Hindlimb muscle (tissue), 1 donor: ENCODE measurements around the gene KCNMB2. TPM values are rescaled to one million over a fixed set of nuclear protein-coding genes. Genes with fewer than 3 reads are reported as not detected.

Experiments used
- DNase-seq: peaks from one replicate; pipeline ENCODE4 v3.0.0-alpha.2; 2013
- polyA plus RNA-seq: library from polyadenylated mRNA; unstranded; fragments of 120-200 nt; gene quantifications from one replicate; pipeline ENCODE4 v1.2.1, GENCODE V29; 2013; ENCODE audit not compliant: insufficient read length

The KCNMB2 gene
- polyA plus RNA-seq, 1 donor, result 9.0 TPM

DNA sequence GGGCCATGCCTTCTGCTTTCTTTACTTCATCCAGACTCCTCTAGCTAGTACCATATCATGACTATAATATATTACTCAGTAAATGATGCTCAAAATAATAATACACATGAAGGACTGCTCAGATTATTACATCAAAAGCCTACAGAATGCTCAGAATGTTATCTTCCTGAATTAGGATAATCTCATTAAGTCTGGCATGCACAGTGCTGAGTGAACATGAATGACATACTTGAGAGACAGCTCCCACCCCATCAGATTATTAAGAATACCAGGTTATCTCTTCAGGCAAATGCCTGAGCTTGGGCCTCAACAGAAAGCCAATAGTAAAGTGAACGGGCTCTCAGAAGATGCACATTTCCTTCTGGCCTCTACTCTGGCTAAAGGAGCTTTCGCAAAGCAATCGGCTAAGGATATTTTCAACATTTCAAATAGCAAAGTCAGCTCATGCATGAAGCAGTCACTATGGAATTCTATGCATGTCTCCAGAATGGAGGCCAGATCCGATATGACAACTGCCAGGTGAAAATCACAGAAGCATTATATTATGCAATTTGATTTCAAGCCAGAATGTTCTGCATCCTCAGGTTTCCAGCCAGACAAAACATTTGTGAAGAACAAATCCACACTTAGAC is 122.6 kb downstream of the KCNMB2 start:
- DNase-seq, result no peak

DNA sequence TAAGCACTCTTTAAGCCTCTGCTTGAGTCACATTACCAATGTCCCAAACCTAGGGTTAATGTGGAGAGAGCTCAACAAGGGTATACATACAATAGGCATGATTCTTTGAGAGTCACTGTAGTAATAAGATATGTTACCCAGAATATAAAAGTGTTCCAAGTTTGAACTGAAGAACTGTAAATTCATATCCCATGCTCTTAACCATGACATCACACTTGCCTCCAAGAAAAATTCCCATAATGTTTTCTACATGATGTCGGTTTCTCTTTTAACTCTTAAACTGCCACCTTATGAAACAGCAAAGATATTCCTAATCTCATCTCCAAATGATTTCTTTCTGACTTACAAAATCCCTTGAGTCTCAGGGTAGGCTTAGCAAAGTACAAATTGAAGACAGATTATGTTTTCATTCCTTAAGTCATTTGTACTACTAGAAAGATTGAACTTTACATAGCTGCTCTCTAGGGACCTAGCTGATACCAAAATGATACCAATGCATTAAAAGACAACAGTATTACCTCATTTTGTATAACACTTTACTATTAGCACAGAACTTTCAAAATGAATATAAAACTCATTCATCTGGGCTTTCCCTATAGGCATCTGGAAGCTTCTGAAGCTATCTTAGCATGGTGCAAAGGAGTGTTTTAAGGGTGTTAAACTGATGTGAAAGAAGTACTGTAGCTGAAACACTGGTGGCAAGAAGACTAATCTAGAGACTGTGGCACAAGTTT is 127.1 kb downstream of the KCNMB2 start:
- DNase-seq, result no peak

DNA sequence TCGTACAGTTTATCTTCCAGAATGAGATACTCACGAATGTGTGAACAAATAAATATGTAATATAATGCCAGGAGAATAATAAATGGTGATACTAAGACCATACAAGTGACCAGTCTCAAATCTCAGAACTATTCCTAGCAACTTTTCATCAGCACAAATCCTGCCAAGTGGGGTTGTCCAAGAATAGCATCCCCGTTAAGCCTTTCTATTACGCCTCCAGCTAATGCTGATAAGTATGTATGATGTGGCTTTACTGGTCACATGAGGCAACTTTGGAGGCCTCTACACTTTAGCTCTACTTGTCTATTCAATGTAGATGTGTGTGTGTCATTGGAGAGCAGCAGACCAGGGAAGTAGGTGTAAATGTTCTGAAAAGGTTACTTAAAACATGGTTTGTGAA is 129.5 kb downstream of the KCNMB2 start:
- DNase-seq, result no peak

DNA sequence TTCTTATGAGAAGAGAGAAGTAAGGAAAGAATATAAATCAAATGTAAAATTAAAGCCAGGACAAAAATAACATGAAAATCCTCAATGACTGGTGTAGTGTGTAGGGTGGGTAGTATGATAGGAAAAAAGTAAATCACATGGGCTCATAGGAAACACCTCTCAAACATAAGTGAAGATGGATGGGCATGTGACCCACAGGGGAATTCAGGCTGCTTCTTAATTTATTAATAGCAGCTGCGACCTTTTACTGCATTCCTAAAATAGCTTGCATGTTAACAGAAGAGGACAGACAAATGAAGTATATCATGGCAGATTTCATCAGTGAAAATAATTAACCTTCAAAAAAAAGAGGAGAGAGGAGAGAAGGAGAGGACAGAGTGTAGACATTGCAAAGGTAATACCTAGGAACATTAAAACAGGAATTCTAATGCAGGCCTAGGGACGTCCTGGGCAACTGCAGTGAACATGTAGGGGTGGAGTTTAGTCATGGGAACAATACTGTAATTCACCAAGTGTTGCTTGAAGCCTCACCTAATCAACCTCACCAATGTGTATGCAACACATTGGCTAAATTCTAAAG is 132.9 kb downstream of the KCNMB2 start:
- no peak for DNase-seq

DNA sequence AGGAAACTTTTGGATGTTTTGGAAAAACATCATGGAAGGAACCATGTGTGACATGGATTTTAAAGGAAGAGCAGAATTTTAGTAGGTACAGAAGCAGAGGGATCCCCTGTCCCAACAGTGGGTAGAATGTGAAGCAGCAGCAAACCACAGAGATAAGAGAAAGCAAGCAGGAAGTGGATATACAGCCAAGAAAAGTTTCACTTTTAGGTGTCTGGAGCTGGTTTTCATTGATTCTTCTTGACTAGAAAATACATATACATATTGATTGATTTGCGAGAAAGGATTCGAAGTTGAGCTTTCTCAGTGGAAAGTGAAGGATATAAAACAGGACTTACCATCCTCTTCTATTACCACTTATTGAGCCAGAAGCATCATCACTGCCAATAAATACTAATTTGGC is 133.5 kb downstream of the KCNMB2 start:
- DNase-seq, result no peak

DNA sequence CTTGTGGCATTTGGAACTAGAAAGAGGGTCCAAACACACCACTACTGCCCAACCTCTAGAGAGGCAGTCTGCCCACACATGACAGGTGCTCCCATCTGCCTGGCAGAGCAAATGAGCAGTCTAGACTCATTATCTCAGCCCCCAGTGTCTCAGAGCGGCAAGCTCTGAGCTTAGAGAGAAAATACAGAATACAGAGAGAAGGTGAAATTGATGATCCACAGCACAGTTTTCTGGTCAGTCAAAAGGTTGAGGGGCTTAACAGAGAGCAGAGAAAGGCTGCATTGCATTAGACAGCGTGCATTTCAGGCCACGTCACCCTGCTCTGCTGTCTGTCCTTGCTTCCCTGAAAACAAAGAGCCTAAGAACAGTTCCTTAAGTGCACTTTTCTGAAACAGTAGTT is 135.1 kb downstream of the KCNMB2 start:
- DNase-seq, result no peak

DNA sequence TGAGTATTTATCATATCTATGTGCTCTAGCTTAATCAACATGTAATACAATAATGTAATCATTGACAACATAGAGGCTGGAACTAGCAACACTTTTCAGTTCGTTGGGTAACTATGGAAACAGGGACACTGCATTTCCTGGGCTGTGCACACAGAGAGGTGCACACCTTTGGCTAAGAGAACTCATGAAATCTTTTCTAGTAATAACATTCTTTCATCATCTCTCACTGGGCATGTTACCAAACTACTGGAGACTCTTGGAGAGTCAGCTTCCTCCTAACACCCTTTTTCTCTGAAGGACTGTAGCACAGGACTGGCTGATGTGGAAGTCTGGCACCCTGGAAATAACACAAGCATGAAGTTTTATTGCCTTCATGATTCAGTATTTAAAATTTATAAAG is 135.6 kb downstream of the KCNMB2 start:
- no peak for DNase-seq

DNA sequence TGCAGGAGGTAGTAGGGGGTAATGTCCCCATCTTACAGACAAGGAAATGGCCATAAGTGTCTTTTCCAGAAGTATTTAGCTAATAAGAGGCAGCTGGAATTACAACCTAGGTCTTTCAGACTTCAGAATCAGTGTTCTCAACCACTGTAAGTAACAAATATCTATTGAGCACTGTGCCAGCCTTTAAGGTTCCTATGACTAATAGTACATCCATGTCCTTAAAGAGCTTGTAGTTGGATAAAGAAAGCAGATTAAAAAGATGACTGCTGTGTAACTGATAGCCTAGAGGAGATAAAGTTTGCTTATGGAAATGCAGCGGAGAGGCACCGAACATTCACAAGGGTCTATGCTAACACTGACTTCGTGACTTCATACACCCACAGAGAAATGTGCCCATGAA is 136.0 kb downstream of the KCNMB2 start:
- no peak for DNase-seq

DNA sequence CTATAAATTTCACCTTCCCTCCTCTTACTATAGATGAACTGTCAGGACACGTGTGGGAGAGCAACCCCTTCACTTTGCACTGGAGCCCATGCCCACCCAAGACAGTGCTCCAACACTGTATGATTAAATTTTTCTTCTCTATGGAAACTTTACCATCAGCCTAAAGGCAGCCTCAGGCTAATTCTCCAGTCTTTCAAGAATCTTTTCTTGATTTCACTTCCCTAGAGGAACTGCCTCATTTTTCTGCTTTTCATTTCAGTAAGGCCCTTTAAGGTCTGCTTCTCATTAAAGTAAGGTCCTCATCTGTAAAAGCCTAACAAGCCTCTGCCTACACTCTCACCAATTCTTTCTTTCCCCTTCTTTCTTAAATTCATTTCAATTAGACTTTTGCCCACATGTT is 137.3 kb downstream of the KCNMB2 start:
- DNase-seq, result no peak

DNA sequence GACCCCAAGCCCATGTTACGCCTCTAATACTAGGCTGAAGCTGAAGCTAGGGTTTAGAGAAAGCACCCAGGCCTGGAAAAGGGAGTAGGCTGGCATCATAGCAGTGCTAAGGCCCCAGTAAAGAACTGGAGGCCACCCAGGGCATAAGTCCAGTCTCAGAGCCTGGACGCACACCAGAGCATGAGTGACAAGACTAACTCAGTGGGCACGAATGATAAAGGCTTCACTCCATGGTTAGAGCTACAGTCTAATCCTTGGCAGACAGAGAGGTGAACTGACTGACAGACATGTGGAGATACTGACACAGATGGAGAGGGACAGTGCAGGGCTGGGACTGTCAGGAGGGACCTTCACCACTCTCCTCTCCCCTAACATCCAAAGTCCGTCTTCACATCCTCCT is 139.8 kb downstream of the KCNMB2 start:
- DNase-seq, result no peak

DNA sequence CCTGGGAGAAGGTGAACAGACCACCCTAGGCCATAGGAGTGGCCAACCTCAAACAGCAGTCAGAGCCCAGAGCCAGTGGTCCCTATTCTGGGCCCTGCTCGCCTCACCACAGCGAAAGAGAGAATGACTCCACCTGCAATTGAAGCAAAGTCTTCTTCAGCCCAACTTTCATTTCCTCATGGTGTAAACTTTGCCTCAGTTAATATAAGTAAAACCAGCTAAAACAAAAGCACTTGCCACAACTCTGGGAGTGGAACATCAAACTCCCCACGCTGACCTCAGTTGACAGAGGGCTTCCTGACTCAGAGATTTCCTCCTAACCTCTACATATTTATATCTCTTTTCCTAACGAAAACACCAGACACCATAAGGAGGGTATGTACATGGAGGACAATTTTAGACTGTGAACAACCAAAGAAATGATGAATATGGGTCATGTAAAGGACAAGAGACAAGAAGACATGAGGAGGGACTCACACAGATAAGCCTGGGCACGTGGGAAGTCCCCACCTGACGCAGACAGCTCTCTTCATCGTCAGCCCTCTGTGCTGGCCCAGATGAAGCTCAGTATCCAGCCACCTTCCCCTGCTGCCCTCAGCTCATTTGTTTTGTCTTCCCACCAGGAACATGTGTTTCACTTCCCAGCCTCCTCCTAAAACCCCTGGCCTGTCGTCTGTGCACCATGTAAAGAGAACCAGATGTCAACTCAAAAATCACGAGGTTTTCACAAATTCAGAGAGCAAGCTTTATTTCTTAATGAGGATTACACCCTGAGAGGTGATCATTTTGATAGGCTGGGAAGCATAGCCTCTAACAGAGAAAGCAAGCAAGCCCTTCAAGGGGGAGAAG is 140.9 kb downstream of the KCNMB2 start:
- DNase-seq, result no peak

DNA sequence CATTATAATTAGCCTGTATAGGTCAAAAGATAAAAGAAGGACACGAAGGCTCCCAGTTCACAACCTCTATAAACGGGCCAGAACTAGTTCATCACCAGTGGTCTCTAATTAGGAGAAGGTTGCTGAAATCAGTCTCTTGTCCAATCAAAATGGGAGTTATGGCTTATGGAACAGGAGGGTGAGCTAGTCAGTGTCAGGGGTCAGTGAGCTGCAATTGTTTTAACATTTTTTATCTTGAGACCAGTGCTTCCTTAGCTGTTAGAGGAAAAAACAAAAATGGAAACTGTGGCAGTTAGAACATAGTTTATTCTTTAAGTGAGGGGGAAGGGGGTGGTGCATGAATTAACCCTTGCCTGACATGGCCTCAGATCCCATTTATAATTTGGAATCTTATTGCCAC is 141.7 kb downstream of the KCNMB2 start:
- no peak for DNase-seq

DNA sequence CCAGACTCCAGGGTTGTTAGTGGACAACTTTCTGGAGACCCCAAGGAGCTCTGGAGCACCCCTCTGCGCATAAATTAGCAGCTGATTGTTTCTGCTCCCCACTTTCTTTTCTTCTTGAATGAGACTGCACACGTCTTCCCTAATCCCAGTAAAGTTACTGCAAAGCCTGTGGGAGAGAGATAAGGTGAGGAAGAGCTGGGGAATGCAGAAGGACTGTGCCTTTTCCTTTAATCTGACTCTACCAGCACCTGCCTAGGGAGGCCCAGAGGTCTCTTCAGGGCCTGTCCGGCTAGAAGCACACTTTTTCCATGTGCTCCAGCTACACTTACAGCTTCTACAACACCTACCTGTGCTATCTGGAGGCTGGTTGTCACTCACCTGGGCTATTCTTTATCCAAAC is 143.8 kb downstream of the KCNMB2 start:
- no peak for DNase-seq

DNA sequence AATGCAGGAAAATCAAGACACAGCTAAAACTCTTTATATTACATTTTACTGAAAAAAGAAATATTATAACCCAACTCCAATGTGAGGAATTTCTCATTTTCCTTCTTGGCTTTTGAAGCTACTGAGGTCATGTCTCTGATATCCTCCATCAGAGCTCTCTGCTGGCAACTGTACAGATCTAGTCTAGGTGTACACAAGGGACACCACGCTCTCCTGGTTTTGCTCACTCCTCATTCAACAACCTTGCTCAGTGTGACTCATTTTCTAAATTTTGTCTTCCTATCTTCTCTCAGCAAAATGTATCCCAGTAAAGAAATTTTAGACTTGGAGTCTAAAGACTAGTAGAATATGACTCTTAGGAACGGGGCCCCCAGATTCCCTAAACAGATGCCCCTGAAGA is 144.3 kb downstream of the KCNMB2 start:
- no peak for DNase-seq

DNA sequence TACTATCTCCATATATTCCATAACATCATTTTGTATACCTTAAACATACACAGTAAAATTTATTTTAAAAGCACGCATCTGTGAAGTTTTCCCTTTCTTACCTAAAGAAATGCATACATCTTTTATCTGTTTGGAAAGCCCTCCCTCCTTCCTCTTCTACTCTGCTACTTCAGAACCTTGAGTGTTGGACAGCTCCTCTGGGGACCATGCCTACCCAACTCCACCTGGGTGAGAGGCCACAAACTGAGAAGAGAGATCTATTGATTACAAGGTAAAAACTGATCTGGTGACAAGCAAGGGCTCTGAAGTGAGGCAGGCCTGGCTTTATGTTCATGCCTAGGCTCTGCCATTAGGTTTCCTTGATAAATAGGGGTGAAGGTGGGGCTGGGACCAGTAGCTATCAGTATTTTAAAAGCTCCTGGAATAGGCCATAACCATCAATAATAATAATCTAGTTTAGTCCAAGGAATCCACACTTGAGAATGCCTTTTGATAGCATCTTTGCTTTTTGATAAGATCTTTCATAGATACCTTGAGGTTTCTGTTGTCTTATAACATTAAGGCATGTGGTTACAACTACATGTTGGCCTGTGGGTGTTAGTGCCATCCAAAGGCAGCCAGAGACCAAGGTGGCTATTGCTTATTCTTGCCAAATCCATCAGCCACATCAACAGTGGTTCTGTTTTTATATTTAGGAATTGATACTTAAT is 148.8 kb downstream of the KCNMB2 start:
- no peak for DNase-seq

DNA sequence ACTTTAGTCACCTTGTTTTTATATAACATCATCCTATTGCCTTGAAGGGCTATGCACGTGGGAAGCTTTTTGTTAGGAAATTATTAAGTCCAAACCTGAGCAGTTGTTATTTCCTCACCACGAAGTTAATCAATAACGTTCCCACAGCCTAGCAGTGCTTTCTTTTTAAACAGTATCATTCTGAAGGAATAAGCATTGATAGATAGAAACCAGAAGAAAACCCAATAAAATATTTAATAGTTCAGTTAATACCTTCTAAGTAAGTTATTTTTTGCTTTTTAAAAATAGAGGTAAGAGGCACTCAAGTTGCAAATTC is 149.3 kb downstream of the KCNMB2 start:
- DNase-seq, result no peak

DNA sequence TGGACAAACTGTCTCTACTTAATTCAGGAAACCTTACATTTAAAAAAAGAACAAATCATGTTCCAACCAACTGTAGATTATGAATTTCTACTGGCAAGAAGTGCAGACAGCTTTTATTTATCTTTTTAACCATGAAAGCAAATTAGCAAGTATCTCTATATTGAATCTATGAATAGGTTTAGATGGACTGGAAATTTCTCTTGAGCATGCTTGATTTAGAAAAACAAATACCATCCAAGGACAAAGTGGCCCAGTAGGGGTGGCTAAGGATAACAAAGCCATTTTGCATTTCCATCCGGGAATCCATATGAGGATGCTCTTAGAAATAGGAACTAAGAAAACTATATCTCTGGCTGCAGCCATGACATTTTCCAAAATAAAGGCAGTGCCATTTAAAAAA is 150.6 kb downstream of the KCNMB2 start:
- no peak for DNase-seq

DNA sequence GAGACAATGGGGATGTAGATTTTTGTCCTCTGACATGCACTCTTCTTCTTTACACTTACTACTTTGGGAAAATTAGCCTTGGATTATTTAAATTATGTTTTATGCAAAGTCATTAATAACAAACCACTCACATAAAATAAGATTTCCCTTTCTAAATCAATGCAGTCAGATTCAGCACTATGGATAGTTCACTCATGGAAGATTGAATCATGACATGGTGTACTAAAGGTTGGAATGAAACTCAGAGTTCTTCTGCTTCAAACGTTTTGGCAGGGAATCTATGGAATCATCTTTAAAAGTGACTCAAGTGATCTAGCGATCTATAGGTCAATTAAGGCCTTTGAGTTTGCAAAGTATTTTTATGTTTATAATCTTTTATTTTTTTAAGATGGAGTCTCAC is 154.3 kb downstream of the KCNMB2 start:
- DNase-seq, result no peak

DNA sequence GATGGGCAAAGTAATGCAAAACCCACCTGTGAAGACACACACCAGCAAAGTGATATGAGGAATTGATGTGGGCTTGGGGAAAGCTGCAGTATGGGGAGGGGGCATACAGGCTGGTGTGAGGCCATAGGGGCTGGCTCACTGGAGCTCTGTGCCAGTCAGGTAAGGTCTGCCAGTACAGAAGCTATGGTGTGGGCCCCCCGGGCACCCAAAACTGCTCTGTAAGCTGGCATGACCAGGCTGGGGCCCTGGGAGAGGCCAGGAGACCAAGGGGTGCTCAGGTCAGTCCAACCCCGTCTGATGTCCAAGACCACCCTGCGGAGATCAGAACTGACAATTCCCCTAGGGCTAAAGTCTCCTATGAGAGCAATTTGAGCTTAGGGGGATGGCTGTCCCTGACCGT is 163.1 kb downstream of the KCNMB2 start:
- no peak for DNase-seq

DNA sequence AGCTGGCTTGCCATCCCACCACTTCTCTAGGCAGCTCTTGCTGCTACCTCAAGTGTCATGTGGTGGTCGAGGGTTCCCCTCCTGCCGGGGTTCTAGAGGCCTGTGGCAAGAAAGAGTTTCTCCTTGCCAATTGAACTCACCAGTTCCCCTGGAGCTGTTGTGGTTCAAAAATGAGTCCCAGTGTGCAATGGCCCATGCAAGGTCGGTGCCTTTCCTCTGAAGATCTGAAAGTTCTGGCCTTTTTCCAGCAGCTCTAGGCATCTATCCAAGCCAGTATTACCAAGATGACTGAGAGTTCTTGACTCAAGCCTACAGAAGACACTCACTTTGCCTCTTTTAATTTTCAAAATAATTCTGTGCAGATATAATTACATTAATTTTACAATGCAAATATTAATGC is 163.6 kb downstream of the KCNMB2 start:
- DNase-seq, result no peak

DNA sequence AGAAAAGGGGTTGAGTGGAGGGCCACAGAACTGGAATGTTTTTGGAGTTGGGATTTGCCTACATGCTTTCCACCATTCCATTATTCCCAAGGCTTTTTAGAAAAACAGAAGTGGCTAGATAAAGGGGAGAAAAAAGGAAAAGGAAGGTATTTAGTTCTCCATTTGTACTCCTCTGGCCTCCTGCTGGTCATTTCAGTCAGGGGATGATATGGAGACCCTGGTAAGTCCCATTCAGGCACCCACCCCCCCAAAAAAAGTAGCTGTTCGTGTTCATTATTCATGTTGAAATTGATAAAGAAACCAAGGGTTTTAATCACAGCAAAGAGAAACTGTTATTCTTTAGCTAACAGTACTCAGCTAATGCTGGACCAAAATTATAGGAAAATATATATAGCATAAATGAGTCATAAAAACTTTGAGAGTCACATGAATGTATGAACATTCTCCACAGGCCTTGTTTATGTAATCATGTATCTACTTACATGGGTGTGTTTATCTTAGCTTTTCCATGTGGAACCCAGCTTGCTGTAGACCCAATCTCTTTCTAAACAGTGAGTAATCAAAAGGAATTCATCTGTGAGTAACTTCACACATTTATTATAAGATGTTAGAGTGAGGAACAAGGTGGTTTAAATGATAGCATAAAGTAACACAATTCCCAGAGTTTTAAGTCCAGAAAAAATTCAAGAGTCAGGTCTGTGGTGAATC is 167.2 kb downstream of the KCNMB2 start:
- no peak for DNase-seq

DNA sequence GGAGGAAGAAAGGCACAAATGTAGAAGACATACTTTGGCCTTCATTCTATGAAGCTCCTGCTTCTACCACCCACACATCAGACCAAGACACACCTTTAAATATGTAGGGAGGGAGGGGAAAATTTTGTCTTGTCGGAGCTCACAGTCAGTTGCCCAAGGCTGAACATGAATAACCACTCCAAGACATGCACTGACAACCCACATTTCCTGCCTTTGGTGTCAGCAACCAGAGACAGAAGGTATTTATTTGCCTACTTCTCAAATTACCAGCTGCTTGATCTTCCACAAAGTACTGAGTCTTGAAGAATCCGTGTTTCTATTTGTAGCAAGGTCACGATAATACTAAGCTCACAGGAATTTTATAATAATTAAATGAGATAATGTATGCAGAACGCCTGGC is 169.7 kb downstream of the KCNMB2 start:
- DNase-seq, result no peak
